Astrocyte (in vitro differentiated cells and primary cell): ENCODE data around the gene ARCN1.

Experiments
- EZH2 ChIP-seq: IDR thresholded peaks from 2 replicates; pipeline ENCODE4 v1.6.1; 2012; ENCODE audit warnings: mild to moderate bottlenecking, low read length, inconsistent platforms; ENCODE audit not compliant: insufficient read depth
- TF ChIP-seq, protein P1 (sequence below): IDR thresholded peaks from 2 replicates; pipeline ENCODE4 v1.5.1; 2011; ENCODE audit warnings: low read depth, mild to moderate bottlenecking, inconsistent platforms, low read length, moderate library complexity; ENCODE audit not compliant: insufficient read depth

DNA sequence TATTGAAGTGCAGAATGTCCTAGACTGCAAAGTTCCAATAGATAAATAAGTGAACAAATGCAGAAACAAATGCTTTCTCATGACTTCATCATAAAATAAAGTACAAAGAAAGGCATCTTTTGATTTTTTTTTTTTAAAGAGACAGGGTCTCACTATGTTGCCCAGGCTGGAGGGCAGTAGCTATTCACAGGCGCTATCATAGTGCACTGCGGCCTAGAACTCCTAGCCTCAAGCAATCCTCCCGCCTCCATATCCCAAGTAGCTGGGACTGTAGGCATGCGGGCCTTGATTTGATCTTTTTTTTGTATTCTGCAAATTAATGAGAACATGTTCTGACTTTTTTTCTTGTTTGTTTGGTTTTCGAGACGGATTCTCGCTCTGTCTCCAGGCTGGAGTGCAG lies 2.4 kb downstream of the ARCN1 start:
- TF ChIP-seq, protein P1, sequence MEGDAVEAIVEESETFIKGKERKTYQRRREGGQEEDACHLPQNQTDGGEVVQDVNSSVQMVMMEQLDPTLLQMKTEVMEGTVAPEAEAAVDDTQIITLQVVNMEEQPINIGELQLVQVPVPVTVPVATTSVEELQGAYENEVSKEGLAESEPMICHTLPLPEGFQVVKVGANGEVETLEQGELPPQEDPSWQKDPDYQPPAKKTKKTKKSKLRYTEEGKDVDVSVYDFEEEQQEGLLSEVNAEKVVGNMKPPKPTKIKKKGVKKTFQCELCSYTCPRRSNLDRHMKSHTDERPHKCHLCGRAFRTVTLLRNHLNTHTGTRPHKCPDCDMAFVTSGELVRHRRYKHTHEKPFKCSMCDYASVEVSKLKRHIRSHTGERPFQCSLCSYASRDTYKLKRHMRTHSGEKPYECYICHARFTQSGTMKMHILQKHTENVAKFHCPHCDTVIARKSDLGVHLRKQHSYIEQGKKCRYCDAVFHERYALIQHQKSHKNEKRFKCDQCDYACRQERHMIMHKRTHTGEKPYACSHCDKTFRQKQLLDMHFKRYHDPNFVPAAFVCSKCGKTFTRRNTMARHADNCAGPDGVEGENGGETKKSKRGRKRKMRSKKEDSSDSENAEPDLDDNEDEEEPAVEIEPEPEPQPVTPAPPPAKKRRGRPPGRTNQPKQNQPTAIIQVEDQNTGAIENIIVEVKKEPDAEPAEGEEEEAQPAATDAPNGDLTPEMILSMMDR = no peak
- TF ChIP-seq EZH2 = no peak
